H1 (cell line): Measurements from ENCODE around the gene APOL3. TPM values are rescaled to one million over a fixed set of nuclear protein-coding genes. Genes with fewer than 3 reads are reported as not detected.

Source experiments
- CTCF ChIA-PET: fragments of 300-600 bp; sonication (Branson Sonifier 250); formaldehyde crosslinking; loops from one replicate; lab custom pipeline; 2021; ENCODE audit not compliant: partially characterized antibody; lab: Charles Lee
- POLR2A ChIA-PET: fragments of 300-600 bp; sonication (Branson Sonifier 250); formaldehyde crosslinking; loops from one replicate; lab custom pipeline; 2021; ENCODE audit warnings: inconsistent platforms; ENCODE audit not compliant: partially characterized antibody; lab: Charles Lee
- DNase-seq, 2 experiments: peaks; one replicate each; pipeline versions ENCODE4 v3.0.0 to v3.0.0-alpha.2; 2010 to 2022; ENCODE audit warnings: low spot score in 2 of 2, low read depth in 1 of 2, mixed read lengths in 1 of 2
- FAIRE-seq: peaks from 2 replicates; lab custom pipeline; 2011; peaks lifted over from hg19 to GRCh38; lab: Jason Lieb, UNC
- H2AFZ ChIP-seq: 2 replicates; pipeline ENCODE4 v1.8.1; 2012; ENCODE audit warnings: low read length, inconsistent platforms
- H2AK5ac ChIP-seq: 2 replicates; pipeline ENCODE4 v1.6.1; 2013; ENCODE audit warnings: low read depth, low read length
- H2BK120ac ChIP-seq: replicated peaks from 2 replicates; pipeline ENCODE3; 2013; ENCODE audit warnings: low read depth, low read length, inconsistent platforms
- H2BK12ac ChIP-seq: 2 replicates; pipeline ENCODE4 v1.6.1; 2013; ENCODE audit warnings: low read depth, low read length
- H2BK15ac ChIP-seq: 2 replicates; pipeline ENCODE4 v1.6.1; 2013; ENCODE audit warnings: low read length
- H2BK20ac ChIP-seq: 2 replicates; pipeline ENCODE4 v1.6.1; 2013; ENCODE audit warnings: low read length
- H2BK5ac ChIP-seq: 2 replicates; pipeline ENCODE4 v1.6.1; 2013; ENCODE audit warnings: low read depth, low read length
- H3K14ac ChIP-seq: 2 replicates; pipeline ENCODE4 v1.6.1; 2013; ENCODE audit warnings: inconsistent platforms; ENCODE audit not compliant: insufficient read length
- H3K18ac ChIP-seq: 2 replicates; pipeline ENCODE4 v1.6.1; 2013; ENCODE audit warnings: low read length; ENCODE audit errors: extremely low read depth
- H3K23ac ChIP-seq: 2 replicates; pipeline ENCODE4 v1.6.1; 2013; ENCODE audit warnings: inconsistent platforms; ENCODE audit not compliant: insufficient read length
- H3K23me2 ChIP-seq: 2 replicates; pipeline ENCODE4 v1.6.1; 2013; ENCODE audit warnings: low read depth, low read length
- H3K27ac ChIP-seq: 2 replicates; pipeline ENCODE4 v1.6.1; 2011; ENCODE audit warnings: low read depth, low read length, inconsistent platforms
- H3K27me3 ChIP-seq, 4 experiments: replicated peaks in 1 of 4; 1 replicate in 1 of 4; 2 replicates in 3 of 4; pipeline versions ENCODE4 v1.6.1 to v1.8.1; 2011 to 2013; ENCODE audit warnings: low read length in 3 of 4, mild to moderate bottlenecking in 3 of 4, inconsistent platforms in 2 of 4, mixed read lengths in 2 of 4, moderate library complexity in 1 of 4; ENCODE audit not compliant: control insufficient read depth in 3 of 4, insufficient read depth in 3 of 4; ENCODE audit errors: extremely low read depth in 1 of 4
- H3K36me3 ChIP-seq, 4 experiments: 2 replicates each; pipeline versions ENCODE4 v1.6.1 to v1.8.1; 2011 to 2013; ENCODE audit warnings: mild to moderate bottlenecking in 4 of 4, low read length in 3 of 4, moderate library complexity in 2 of 4, control low read depth in 1 of 4, inconsistent platforms in 1 of 4; ENCODE audit not compliant: insufficient read depth in 4 of 4, control insufficient read depth in 2 of 4
- H3K4ac ChIP-seq: replicated peaks from 2 replicates; pipeline ENCODE3; 2013; ENCODE audit warnings: low read length, low read depth, mixed read lengths, inconsistent platforms; ENCODE audit not compliant: insufficient read length
- H3K4me1 ChIP-seq, 4 experiments: replicated peaks in 1 of 4; 1 replicate in 1 of 4; 2 replicates in 3 of 4; pipeline versions ENCODE4 v1.6.1 to v1.8.1; 2011 to 2013; ENCODE audit warnings: low read length in 3 of 4, inconsistent platforms in 2 of 4, mixed read lengths in 1 of 4; ENCODE audit not compliant: insufficient read depth in 4 of 4, control insufficient read depth in 3 of 4
- H3K4me2 ChIP-seq, 2 experiments: 2 replicates each; pipeline versions ENCODE4 v1.6.1 to v1.8.1; 2011 to 2013; ENCODE audit warnings: low read depth in 2 of 2, low read length in 2 of 2, control low read depth in 1 of 2, inconsistent platforms in 1 of 2, mild to moderate bottlenecking in 1 of 2; ENCODE audit not compliant: insufficient read depth in 1 of 2
- H3K4me3 ChIP-seq, 4 experiments: fragments of 200-600, 300-600 bp in 1 of 4; sonication (generic), shearing (Covaris generic), sonication (Bioruptor Twin) in 1 of 4; 2 replicates each; pipeline versions ENCODE4 v1.5.1 to v1.8.1; 2011 to 2016; ENCODE audit warnings: low read length in 4 of 4, low read depth in 3 of 4, control low read depth in 2 of 4, inconsistent platforms in 2 of 4, mild to moderate bottlenecking in 2 of 4, mixed read lengths in 1 of 4, moderate library complexity in 1 of 4; ENCODE audit not compliant: insufficient read depth in 2 of 4; ENCODE audit errors: extremely low read depth in 1 of 4
- H3K56ac ChIP-seq: replicated peaks from 2 replicates; pipeline ENCODE3; 2013; ENCODE audit warnings: low read depth, mild to moderate bottlenecking, mixed read lengths, low read length, inconsistent platforms; ENCODE audit not compliant: insufficient read length
- H3K79me1 ChIP-seq: 2 replicates; pipeline ENCODE4 v1.6.1; 2013; ENCODE audit warnings: low read depth, low read length, control low read depth
- H3K79me2 ChIP-seq, 2 experiments: 2 replicates each; pipeline versions ENCODE4 v1.6.1 to v1.8.1; 2012 to 2013; ENCODE audit warnings: low read length in 2 of 2, mild to moderate bottlenecking in 2 of 2, inconsistent platforms in 1 of 2; ENCODE audit not compliant: insufficient read depth in 2 of 2, control insufficient read depth in 1 of 2
- H3K9ac ChIP-seq, 4 experiments: replicated peaks in 1 of 4; 1 replicate in 1 of 4; 2 replicates in 3 of 4; pipeline versions ENCODE4 v1.6.1 to v1.8.1; 2011 to 2013; ENCODE audit warnings: low read depth in 3 of 4, low read length in 3 of 4, control low read depth in 2 of 4, mild to moderate bottlenecking in 2 of 4, moderate library complexity in 2 of 4, inconsistent platforms in 1 of 4; ENCODE audit errors: extremely low read depth in 1 of 4
- H3K9me3 ChIP-seq, 2 experiments: 2 replicates each; pipeline versions ENCODE4 v1.6.1 to v1.8.1; 2012 to 2013; ENCODE audit warnings: mild to moderate bottlenecking in 2 of 2, moderate library complexity in 2 of 2, control low read depth in 1 of 2, inconsistent platforms in 1 of 2, low read depth in 1 of 2, low read length in 1 of 2, mixed read lengths in 1 of 2; ENCODE audit not compliant: insufficient read depth in 2 of 2
- H4K20me1 ChIP-seq, 2 experiments: replicated peaks in 1 of 2; 2 replicates each; pipeline versions ENCODE3 to v1.8.1; 2011 to 2013; ENCODE audit warnings: inconsistent platforms in 2 of 2, low read length in 2 of 2, mild to moderate bottlenecking in 1 of 2; ENCODE audit not compliant: insufficient read depth in 2 of 2, control insufficient read depth in 1 of 2
- H4K5ac ChIP-seq: 2 replicates; pipeline ENCODE4 v1.6.1; 2013; ENCODE audit warnings: low read length, low read depth, mixed read lengths, inconsistent platforms; ENCODE audit not compliant: insufficient read length
- H4K8ac ChIP-seq: 2 replicates; pipeline ENCODE4 v1.8.0; 2013; ENCODE audit warnings: mild to moderate bottlenecking, moderate library complexity, low read length, inconsistent platforms; ENCODE audit not compliant: insufficient read depth; ENCODE audit errors: extremely low read depth
- H4K91ac ChIP-seq: replicated peaks from 2 replicates; pipeline ENCODE3; 2013; ENCODE audit warnings: low read length, mixed read lengths, inconsistent platforms; ENCODE audit not compliant: insufficient read length
- FOSL1 ChIP-seq: IDR thresholded peaks from 2 replicates; pipeline ENCODE4 v1.6.1; 2011; ENCODE audit warnings: mild to moderate bottlenecking, low read depth, low read length, moderate library complexity; ENCODE audit not compliant: insufficient read depth
- GABPA ChIP-seq: IDR thresholded peaks from 2 replicates; pipeline ENCODE4 v1.6.1; 2011; ENCODE audit warnings: mild to moderate bottlenecking, low read length, moderate library complexity, borderline replicate concordance; ENCODE audit not compliant: insufficient read depth
- JUN ChIP-seq: IDR thresholded peaks from 2 replicates; pipeline ENCODE4 v1.6.1; 2011; ENCODE audit warnings: low read depth, mild to moderate bottlenecking, improper control_type of control experiment, low read length
- KDM4A ChIP-seq: IDR thresholded peaks from one replicate; pipeline ENCODE4 v1.7.1; 2012; ENCODE audit warnings: low read depth, mild to moderate bottlenecking, moderate library complexity, low read length, inconsistent platforms; ENCODE audit not compliant: severe bottlenecking
- SRF ChIP-seq: IDR thresholded peaks from 2 replicates; pipeline ENCODE4 v1.6.1; 2011; ENCODE audit warnings: mild to moderate bottlenecking, low read depth, low read length, moderate library complexity
- TAF7 ChIP-seq: optimal IDR thresholded peaks from 2 replicates; pipeline ENCODE3; 2011; ENCODE audit warnings: low read depth, mild to moderate bottlenecking, inconsistent platforms, low read length, moderate library complexity, borderline replicate concordance
- WGBS, 2 experiments: shearing (Covaris generic) in 1 of 2; methylation state at CpG; one replicate each; pipeline versions ENCODE4 v1.1.6 to v1.1.7; 2013 to 2015; ENCODE audit warnings: low lambda C conversion rate in 2 of 2, mixed read lengths in 2 of 2, inconsistent platforms in 1 of 2, low coverage in 1 of 2, missing lambda C conversion rate in 1 of 2; ENCODE audit not compliant: insufficient replicate concordance in 2 of 2, insufficient coverage in 1 of 2, insufficient read length in 1 of 2; ENCODE audit errors: extremely low coverage in 1 of 2, missing lambda C conversion rate in 1 of 2; 5-methylcytosine and 5-hydroxymethylcytosine counted together
- polyA plus RNA-seq, 7 experiments: library from polyadenylated mRNA; depleted of rRNA in 3 of 7; stranded (reverse) in 5 of 7; unstranded in 2 of 7; fragments of >200 nt in 5 of 7; fragments of 200-250 nt in 2 of 7; gene quantifications; 1 replicate in 5 of 7; 2 replicates in 1 of 7; 4 replicates in 1 of 7; pipeline versions ENCODE4 v1.2.1 to v1.2.3, GENCODE V29; 2011 to 2013; ENCODE audit warnings: missing spikeins in 2 of 7, mixed read lengths in 2 of 7
- total RNA-seq: library from RNA; stranded (reverse); fragmentation: NEBNext Ultra II Directional; extraction: Animal tissue kit (Norgen Biotek cat#: 25700); gene quantifications from 2 replicates; pipeline ENCODE4 v1.2.1, GENCODE V29; 2021

The APOL3 gene
- total and polyA plus RNA-seq, 2 of the 8 experiments (the other 6 are each of a cell fraction or from before 2014, with no cell fraction given), result 0.12 TPM; not detected in 1

DNA sequence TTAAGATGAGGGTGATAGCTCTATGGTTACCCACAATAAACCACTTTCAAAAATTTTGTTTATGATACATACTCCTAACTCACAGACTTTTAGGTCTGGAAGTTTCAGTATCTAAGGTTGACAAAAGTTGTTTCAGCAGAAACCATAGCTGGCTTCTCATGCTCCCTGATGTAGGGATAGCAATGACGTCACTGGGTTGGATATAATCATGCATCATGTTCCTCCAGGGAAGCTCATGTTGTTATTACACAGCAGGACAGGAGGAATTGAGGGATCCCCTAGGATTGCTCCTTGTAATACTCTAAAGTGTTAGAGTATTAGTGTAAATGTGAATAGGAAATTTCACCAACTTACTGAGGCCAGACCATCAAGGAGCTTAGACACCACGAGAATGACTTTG lies 23.6 kb downstream of the APOL3 start:
- H2BK12ac ChIP-seq, result no peak overlapping the region
- TF ChIP-seq GABPA (no peak), KDM4A (no peak), TAF7 (no peak), JUN (no peak), SRF (no peak), FOSL1 (no peak)
- ChIA-PET POLR2A (interaction anchor here (0.7 kb wide), 1 partner anchor 10 kb away, joined by 3 read pairs; no protein-coding TSS in a partner anchor), CTCF (interaction anchor here (0.9 to 2.2 kb wide), 7 partner anchors 10 to 355 kb away, joined by 3 to 10 read pairs (median 3); no protein-coding TSS in a partner anchor)
- FAIRE-seq, result no peak
- no peak overlapping the region for H3K27ac ChIP-seq
- no peaks in the 10 kb centered on the region for H3K79me2 ChIP-seq
- 93% methylated on average over 2 of the region's 2 CpGs; no CpG with 5 or more reads in 1 of the 2 experiments for WGBS, 2 experiments
- H4K20me1 ChIP-seq, result no peaks in the 10 kb centered on the region
- no peak overlapping the region for H4K91ac ChIP-seq
- H2AK5ac ChIP-seq, result no peak overlapping the region
- H4K8ac ChIP-seq, result no peak overlapping the region
- no peak overlapping the region for H4K5ac ChIP-seq
- H3K9ac ChIP-seq, result no peak overlapping the region
- no peaks in the 10 kb centered on the region for H3K23me2 ChIP-seq
- no peaks in the 10 kb centered on the region for H3K9me3 ChIP-seq
- no peak overlapping the region for H2BK120ac ChIP-seq
- H3K27me3 ChIP-seq, result no peaks in the 10 kb centered on the region; a peak in 1 of 7 replicates
- H2AFZ ChIP-seq, result no peak overlapping the region
- H2BK5ac ChIP-seq, result no peak overlapping the region
- H3K36me3 ChIP-seq, result no peaks in the 10 kb centered on the region
- H2BK20ac ChIP-seq, result no peak overlapping the region
- DNase-seq, result no peak
- no peak overlapping the region for H2BK15ac ChIP-seq
- H3K4me2 ChIP-seq, result no peak overlapping the region
- H3K4me1 ChIP-seq, result peaks cover 0 to 8% (median 4%) of the 10 kb centered on the region in 4 experiments; a peak in 5 of 7 replicates
- H3K56ac ChIP-seq, result no peak overlapping the region
- no peaks in the 10 kb centered on the region; the same call in 1 of the 2 replicates for H3K79me1 ChIP-seq
- no peak overlapping the region for H3K4ac ChIP-seq
- H3K14ac ChIP-seq, result no peak overlapping the region
- no peak overlapping the region for H3K23ac ChIP-seq
- no peak overlapping the region for H3K18ac ChIP-seq
- no peak overlapping the region for H3K4me3 ChIP-seq
